D721Med (cell line): ENCODE measurements around the gene SLC22A31.

ENCODE experiments used
- DNase-seq: peaks from one replicate; pipeline ENCODE4 v3.0.0; 2011; ENCODE audit warnings: low spot score; ENCODE audit not compliant: insufficient read length
- FAIRE-seq: peaks from 2 replicates; lab custom pipeline; 2011; peaks lifted over from hg19 to GRCh38; lab: Jason Lieb, UNC
- TF ChIP-seq, protein P1 (sequence below): IDR thresholded peaks from 2 replicates; pipeline ENCODE4 v1.5.1; 2012; ENCODE audit warnings: mild to moderate bottlenecking, control low read depth; ENCODE audit not compliant: insufficient read depth; ENCODE audit errors: missing control alignments

The SLC22A31 gene

DNA sequence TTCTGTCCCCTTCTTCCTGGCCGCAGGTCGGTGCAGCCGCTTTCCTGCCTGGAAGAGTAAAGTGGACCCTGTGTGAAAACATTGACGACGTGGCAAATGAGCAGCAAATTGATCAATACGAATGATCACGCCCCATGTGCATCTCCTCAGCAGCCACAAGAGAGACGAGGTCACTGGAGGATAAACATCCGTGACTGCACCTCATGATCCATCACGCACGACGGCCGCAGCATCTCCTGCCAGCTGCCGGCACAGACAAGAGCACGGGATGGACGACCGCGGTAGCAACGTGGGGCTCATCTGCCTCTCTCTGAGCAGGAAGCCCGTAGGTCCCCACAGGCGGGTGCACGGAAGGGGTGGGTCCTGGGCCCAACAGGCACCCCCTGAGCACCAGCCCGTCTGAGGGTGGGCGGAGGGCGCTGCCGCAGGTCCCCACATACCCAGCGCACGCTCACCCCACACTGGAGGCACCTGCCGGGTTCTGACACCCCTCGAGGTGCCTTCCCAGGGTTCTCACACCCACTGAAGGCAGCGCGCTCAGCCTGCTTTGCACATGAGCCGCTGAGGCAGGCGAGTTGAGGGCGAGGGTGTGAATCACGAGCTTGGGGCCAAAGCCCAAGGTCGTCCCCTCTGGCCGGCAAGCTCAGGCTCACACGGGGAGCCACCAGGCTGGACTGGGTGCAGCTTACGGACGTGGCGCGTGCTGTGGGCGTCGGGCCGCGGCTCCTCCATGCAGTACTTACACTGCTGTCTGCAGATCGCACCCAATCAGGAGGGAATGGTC, 41.1 kb downstream of the SLC22A31 start:
- no peak for DNase-seq
- TF ChIP-seq, protein P1, sequence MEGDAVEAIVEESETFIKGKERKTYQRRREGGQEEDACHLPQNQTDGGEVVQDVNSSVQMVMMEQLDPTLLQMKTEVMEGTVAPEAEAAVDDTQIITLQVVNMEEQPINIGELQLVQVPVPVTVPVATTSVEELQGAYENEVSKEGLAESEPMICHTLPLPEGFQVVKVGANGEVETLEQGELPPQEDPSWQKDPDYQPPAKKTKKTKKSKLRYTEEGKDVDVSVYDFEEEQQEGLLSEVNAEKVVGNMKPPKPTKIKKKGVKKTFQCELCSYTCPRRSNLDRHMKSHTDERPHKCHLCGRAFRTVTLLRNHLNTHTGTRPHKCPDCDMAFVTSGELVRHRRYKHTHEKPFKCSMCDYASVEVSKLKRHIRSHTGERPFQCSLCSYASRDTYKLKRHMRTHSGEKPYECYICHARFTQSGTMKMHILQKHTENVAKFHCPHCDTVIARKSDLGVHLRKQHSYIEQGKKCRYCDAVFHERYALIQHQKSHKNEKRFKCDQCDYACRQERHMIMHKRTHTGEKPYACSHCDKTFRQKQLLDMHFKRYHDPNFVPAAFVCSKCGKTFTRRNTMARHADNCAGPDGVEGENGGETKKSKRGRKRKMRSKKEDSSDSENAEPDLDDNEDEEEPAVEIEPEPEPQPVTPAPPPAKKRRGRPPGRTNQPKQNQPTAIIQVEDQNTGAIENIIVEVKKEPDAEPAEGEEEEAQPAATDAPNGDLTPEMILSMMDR: no peak
- FAIRE-seq: no peak

DNA sequence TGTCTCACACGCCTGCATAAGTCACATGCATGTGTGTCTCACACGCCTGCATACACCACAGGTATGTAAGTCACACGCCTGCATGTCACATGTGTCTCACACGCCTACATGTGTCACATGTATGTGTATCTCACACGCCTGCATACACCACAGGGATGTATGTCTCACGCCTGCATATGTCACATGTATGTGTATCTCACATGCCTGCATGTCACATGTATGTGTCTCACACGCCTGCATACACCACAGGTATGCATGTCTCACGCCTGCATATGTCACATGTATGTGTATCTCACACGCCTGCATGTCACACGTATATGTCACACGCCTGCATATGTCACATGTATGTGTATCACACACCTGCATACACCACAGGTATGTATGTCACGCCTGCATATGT, 42.6 kb downstream of the SLC22A31 start:
- DNase-seq: no peak
- TF ChIP-seq, protein P1: no peak
- no peak for FAIRE-seq

DNA sequence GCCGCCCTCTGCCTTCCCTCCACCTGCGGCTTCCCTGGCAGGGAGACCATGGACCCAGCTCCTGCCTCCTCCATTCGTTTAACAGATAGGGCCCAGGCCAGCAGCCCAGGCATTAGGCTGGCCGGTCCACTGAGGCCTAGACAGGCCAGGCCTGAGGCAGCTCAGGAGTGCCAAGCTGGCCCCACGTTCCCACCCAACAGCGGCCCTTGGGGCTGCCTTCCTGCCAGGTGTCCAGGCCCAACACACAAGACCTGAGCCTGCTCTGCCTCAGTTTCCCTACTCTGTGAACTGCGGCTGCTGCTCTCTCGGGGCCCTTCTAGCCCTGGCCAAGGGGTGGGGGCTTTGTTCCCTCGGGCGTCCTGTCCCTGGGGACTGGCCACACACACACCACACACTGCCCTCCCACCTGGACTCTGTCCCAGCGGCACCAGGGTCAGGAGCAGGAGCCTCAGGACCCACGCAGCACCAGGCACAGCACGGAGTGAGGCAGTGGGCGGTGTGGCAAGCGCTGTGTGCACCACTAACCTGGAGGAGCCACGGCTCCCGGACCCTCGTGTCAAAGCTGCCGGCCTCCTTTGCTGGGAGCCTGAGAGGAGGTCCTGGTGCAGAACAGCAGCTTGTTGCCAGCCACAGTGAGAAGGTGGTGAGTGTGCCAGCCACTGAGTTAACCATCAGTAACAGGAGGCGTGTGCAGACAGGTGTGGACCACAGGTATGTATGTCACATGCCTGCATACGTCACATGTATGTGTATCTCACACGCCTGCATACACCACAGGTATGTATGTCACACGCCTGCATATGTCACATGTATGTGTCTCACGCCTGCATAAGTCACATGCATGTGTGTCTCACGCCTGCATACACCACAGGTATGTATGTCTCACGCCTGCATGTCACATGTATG, 43.3 kb downstream of the SLC22A31 start:
- no peak for FAIRE-seq
- no peak for DNase-seq
- TF ChIP-seq, protein P1: no peak

DNA sequence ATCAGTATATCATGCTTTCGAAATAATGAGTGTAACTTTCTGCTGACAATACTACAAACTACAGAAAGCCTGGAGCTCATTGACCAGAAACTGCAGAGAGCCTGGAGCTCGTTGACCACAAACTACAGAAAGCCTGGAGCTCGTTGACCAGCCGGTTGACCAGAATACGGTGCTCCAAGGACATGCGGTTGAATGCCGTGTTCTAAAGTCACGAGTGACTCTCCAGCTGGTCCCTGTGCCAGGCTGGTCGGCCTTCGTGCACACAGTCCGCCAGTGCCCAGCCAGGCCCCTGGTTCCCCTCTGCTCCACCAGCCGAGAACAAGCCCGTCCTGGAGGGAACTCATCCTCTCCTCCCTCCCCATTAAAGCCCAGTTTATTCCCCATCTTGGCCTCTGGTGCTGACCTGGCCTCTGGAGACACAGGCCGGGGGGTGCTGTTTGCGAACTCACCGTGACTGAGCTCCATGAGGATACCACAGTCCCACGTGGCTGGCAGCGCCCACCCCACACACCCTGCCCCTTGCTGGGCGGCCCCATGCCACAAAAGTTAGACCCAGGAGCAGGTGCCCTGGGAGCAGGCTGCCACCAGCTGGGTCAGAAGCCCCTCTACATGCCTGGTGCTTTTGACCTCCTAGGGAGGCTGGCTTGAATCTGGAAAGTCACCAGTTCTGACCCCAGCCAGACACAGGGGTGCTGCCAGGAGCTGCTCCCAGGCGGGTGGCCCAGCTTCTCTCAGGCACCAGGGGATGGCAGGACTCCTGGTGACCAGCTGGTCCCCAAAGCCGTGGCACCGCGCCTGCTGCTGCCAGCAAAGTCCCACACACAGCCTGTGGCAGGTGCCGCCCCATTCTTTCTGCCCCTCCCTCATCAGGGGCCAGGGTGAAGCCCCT, 44.2 kb downstream of the SLC22A31 start:
- DNase-seq (no peak), FAIRE-seq (no peak)
- TF ChIP-seq, protein P1: no peak

DNA sequence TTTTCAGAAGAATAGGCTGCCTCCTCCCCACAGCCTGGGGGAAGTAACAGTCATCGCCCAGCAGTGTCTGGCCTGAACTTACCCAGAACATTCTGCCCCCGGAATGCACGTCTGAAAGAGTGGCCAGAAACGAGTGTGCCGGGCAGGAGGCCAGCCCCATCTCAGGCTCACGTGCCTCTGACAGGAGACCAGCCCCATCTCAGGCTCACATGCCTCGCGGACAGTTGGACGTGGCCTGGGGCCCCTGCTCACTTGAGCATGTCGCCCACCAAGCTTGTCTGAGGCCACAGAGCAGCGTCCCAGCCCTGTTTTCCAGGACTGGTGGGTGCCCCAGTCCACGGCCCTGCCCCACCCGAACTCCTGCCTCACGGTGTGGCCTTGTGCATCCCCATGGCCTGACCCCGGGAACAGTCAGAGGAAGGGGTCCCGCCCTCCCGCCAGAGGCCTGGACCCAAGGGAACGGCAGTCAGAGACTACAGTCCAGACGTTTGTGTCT, 45.1 kb downstream of the SLC22A31 start:
- TF ChIP-seq, protein P1: no peak
- DNase-seq: no peak
- FAIRE-seq: no peak

DNA sequence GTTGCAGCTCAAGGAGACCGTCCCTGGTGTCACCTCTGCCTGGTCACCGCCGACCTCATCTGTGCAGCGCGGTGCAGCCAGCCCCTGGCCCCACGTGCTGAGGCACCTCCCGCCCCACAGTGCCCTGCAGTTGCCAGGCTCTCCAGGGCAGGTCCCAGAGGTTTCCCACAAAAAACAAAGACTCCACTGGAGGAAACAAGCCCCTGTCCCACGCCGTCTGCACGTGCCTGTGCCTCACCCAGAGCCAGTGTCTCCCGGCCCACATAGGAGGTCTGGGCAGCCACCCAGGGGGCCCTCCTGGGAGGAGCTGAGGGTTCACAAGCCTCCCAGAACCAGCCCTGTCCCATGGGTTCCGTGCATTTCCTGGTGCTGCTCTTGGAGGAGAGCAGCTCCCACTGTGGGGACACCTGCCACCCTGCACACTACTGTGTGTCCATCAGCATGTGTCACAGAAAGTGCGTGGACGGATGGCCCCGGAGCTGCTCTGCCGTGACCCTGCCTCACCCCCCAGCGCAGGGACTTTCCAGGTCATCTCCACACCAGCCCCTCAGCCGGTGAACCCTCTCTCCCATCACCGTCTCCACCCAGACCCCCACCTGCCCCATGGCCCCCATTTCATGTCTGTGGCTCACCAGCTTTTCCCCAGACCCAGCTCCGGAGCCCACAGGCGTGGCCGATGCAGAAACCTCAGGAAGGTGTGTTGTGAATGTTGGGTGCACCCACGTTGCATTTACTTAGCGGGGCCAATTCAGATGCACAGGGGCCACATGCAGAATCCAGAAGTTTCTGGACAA, 45.8 kb downstream of the SLC22A31 start:
- DNase-seq (no peak), FAIRE-seq (no peak)
- TF ChIP-seq, protein P1: no peak
